ENCODE results near the gene CASS4.

Gene CASS4

GRCh38 chr20:56373942-56374341 lies 38.1 kb upstream of the CASS4 start:
- H3K36me3 ChIP-seq (ENCODE audit: insufficient read depth, low read length) = peaks cover 92% of the 10 kb centered on the region
- H3K27ac ChIP-seq = no peak overlapping the region
- TF ChIP-seq FOXP2 (optimal IDR thresholded peaks at IDR 0.05; ENCODE audit: control extremely low read depth, extremely low read length, insufficient read depth) = no peak
- no peak for TF ChIP-seq POLR2AphosphoS5 (IDR thresholded peaks at IDR 0.05; ENCODE audit: borderline replicate concordance, low read depth, low read length)
- TF ChIP-seq EZH2 (IDR thresholded peaks at IDR 0.05) = no peak
- H3K9me3 ChIP-seq (ENCODE audit: low read depth, low read length) = no peaks in the 10 kb centered on the region
- H3K4me3 ChIP-seq = no peak overlapping the region
- no peak for DNase-seq (ENCODE audit: low read depth, low spot score)
- no peak overlapping the region for H3K9ac ChIP-seq (ENCODE audit: insufficient read length)

- Histone ChIP-seq H3K27ac (no peak overlapping the region), H3K9ac (ENCODE audit: insufficient read length) (no peak overlapping the region), H3K9me3 (ENCODE audit: low read depth, low read length) (no peaks in the 10 kb centered on the region), H3K36me3 (ENCODE audit: insufficient read depth, low read length) (peaks cover 91% of the 10 kb centered on the region), H3K4me3 (no peak overlapping the region)
- no peak for DNase-seq (ENCODE audit: low read depth, low spot score)
- TF ChIP-seq EZH2 (IDR thresholded peaks at IDR 0.05) = no peak
- TF ChIP-seq FOXP2 (optimal IDR thresholded peaks at IDR 0.05; ENCODE audit: control extremely low read depth, extremely low read length, insufficient read depth) = no peak
Measured at GRCh38 chr20:56376331-56376730, 35.7 kb upstream of the CASS4 start.

- H3K4me3 ChIP-seq = no peak overlapping the region
Measured at GRCh38 chr20:56378386-56378785, 33.7 kb upstream of the CASS4 start.

GRCh38 chr20:56380375-56380774 lies 31.7 kb upstream of the CASS4 start:
- Histone ChIP-seq H3K27ac (no peak overlapping the region), H3K36me3 (ENCODE audit: insufficient read depth, low read length) (peaks cover 91% of the 10 kb centered on the region), H3K4me3 (no peak overlapping the region), H3K9ac (ENCODE audit: insufficient read length) (no peak overlapping the region), H3K9me3 (ENCODE audit: low read depth, low read length) (no peaks in the 10 kb centered on the region)
- DNase-seq (ENCODE audit: low read depth, low spot score) = no peak
- no peak for TF ChIP-seq FOXP2 (optimal IDR thresholded peaks at IDR 0.05; ENCODE audit: control extremely low read depth, extremely low read length, insufficient read depth)
- TF ChIP-seq POLR2AphosphoS5 (IDR thresholded peaks at IDR 0.05; ENCODE audit: borderline replicate concordance, low read depth, low read length) = no peak
- no peak for TF ChIP-seq EZH2 (IDR thresholded peaks at IDR 0.05)

More at GRCh38 chr20:56378386-56378785, 33.7 kb upstream of the CASS4 start:
- no peak for DNase-seq (ENCODE audit: low read depth, low spot score)
- TF ChIP-seq POLR2AphosphoS5 (IDR thresholded peaks at IDR 0.05; ENCODE audit: borderline replicate concordance, low read depth, low read length) = no peak
- TF ChIP-seq EZH2 (IDR thresholded peaks at IDR 0.05) = no peak
- no peak for TF ChIP-seq FOXP2 (optimal IDR thresholded peaks at IDR 0.05; ENCODE audit: control extremely low read depth, extremely low read length, insufficient read depth)
- Histone ChIP-seq H3K9ac (ENCODE audit: insufficient read length) (no peak overlapping the region), H3K9me3 (ENCODE audit: low read depth, low read length) (no peaks in the 10 kb centered on the region), H3K36me3 (ENCODE audit: insufficient read depth, low read length) (peaks cover 90% of the 10 kb centered on the region), H3K27ac (no peak overlapping the region)

- H3K4me3 ChIP-seq = no peak overlapping the region
- H3K27ac ChIP-seq = no peak overlapping the region
- H3K9ac ChIP-seq (ENCODE audit: insufficient read length) = no peak overlapping the region
- no peak for TF ChIP-seq FOXP2 (optimal IDR thresholded peaks at IDR 0.05; ENCODE audit: control extremely low read depth, extremely low read length, insufficient read depth)
- no peak for TF ChIP-seq EZH2 (IDR thresholded peaks at IDR 0.05)
- no peak for TF ChIP-seq POLR2AphosphoS5 (IDR thresholded peaks at IDR 0.05; ENCODE audit: borderline replicate concordance, low read depth, low read length)
- no peak for DNase-seq (ENCODE audit: low read depth, low spot score)
- no peaks in the 10 kb centered on the region for H3K9me3 ChIP-seq (ENCODE audit: low read depth, low read length)
- peaks cover 90% of the 10 kb centered on the region for H3K36me3 ChIP-seq (ENCODE audit: insufficient read depth, low read length)
Measured at GRCh38 chr20:56381501-56381900, 30.6 kb upstream of the CASS4 start.

- H3K27ac ChIP-seq = no peak overlapping the region
- no peak overlapping the region for H3K9ac ChIP-seq (ENCODE audit: insufficient read length)
- H3K4me3 ChIP-seq = no peak overlapping the region
- peaks cover 90% of the 10 kb centered on the region for H3K36me3 ChIP-seq (ENCODE audit: insufficient read depth, low read length)
- DNase-seq (ENCODE audit: low read depth, low spot score) = no peak
- H3K9me3 ChIP-seq (ENCODE audit: low read depth, low read length) = no peaks in the 10 kb centered on the region
- TF ChIP-seq EZH2 (IDR thresholded peaks at IDR 0.05) (no peak), POLR2AphosphoS5 (IDR thresholded peaks at IDR 0.05; ENCODE audit: borderline replicate concordance, low read depth, low read length) (no peak), FOXP2 (optimal IDR thresholded peaks at IDR 0.05; ENCODE audit: control extremely low read depth, extremely low read length, insufficient read depth) (no peak)
Measured at GRCh38 chr20:56382696-56383095, 29.4 kb upstream of the CASS4 start.

- Histone ChIP-seq H3K9ac (ENCODE audit: insufficient read length) (no peak overlapping the region), H3K9me3 (ENCODE audit: low read depth, low read length) (no peaks in the 10 kb centered on the region), H3K4me3 (no peak overlapping the region), H3K27ac (0 out of 2 replicates have a peak overlapping the region, but pooled peaks have one; percentile 15), H3K36me3 (ENCODE audit: insufficient read depth, low read length) (peaks cover 90% of the 10 kb centered on the region)
- TF ChIP-seq POLR2AphosphoS5 (IDR thresholded peaks at IDR 0.05; ENCODE audit: borderline replicate concordance, low read depth, low read length) = no peak
- no peak for TF ChIP-seq FOXP2 (optimal IDR thresholded peaks at IDR 0.05; ENCODE audit: control extremely low read depth, extremely low read length, insufficient read depth)
- no peak for TF ChIP-seq EZH2 (IDR thresholded peaks at IDR 0.05)
- DNase-seq (ENCODE audit: low read depth, low spot score) = no peak
Measured at GRCh38 chr20:56383334-56383733, 28.7 kb upstream of the CASS4 start.

GRCh38 chr20:56385130-56385529 lies 26.9 kb upstream of the CASS4 start:
- H3K9ac ChIP-seq (ENCODE audit: insufficient read length) = no peak overlapping the region
- H3K9me3 ChIP-seq (ENCODE audit: low read depth, low read length) = no peaks in the 10 kb centered on the region
- TF ChIP-seq FOXP2 (optimal IDR thresholded peaks at IDR 0.05; ENCODE audit: control extremely low read depth, extremely low read length, insufficient read depth) (no peak), POLR2AphosphoS5 (IDR thresholded peaks at IDR 0.05; ENCODE audit: borderline replicate concordance, low read depth, low read length) (no peak), EZH2 (IDR thresholded peaks at IDR 0.05) (no peak)

GRCh38 chr20:56386219-56386618 lies 25.8 kb upstream of the CASS4 start:
- Histone ChIP-seq H3K36me3 (ENCODE audit: insufficient read depth, low read length) (peaks cover 89% of the 10 kb centered on the region), H3K9ac (ENCODE audit: insufficient read length) (no peak overlapping the region), H3K4me3 (no peak overlapping the region), H3K27ac (peak overlapping the region; percentile 49; the same call in 1 of the 2 replicates), H3K9me3 (ENCODE audit: low read depth, low read length) (no peaks in the 10 kb centered on the region)
- DNase-seq (ENCODE audit: low read depth, low spot score) = no peak
- no peak for TF ChIP-seq EZH2 (IDR thresholded peaks at IDR 0.05)
- TF ChIP-seq FOXP2 (optimal IDR thresholded peaks at IDR 0.05; ENCODE audit: control extremely low read depth, extremely low read length, insufficient read depth) = no peak
- no peak for TF ChIP-seq POLR2AphosphoS5 (IDR thresholded peaks at IDR 0.05; ENCODE audit: borderline replicate concordance, low read depth, low read length)

More at GRCh38 chr20:56385130-56385529, 26.9 kb upstream of the CASS4 start:
- Histone ChIP-seq H3K27ac (peak overlapping the region; percentile 42; the same call in 1 of the 2 replicates), H3K36me3 (ENCODE audit: insufficient read depth, low read length) (peaks cover 94% of the 10 kb centered on the region), H3K4me3 (no peak overlapping the region)
- no peak for DNase-seq (ENCODE audit: low read depth, low spot score)
